CD4-positive, alpha-beta T cell treated with Interleukin-15 for 4 hours (primary cell): ENCODE results near the gene PODXL.

ENCODE experiments used
- DNase-seq: peaks from one replicate; pipeline ENCODE4 v3.0.0-alpha.2; 2020; ENCODE audit warnings: low spot score

The PODXL gene

GRCh38 chr7:131564640-131565039, 8.2 kb upstream of the PODXL start:
- DNase-seq: no peak

GRCh38 chr7:131563918-131564317, 7.5 kb upstream of the PODXL start:
- DNase-seq: no peak

GRCh38 chr7:131562941-131563340, 6.5 kb upstream of the PODXL start:
- DNase-seq: no peak

GRCh38 chr7:131560061-131560460, 3.6 kb upstream of the PODXL start:
- no peak for DNase-seq

GRCh38 chr7:131557652-131558385, 1.4 kb upstream of the PODXL start:
- DNase-seq: no peak

- no peak for DNase-seq
Measured at GRCh38 chr7:131556909-131557651, 652 bp upstream of the PODXL start.

- DNase-seq: no peak
Measured at GRCh38 chr7:131555552-131556052, 826 bp downstream of the PODXL start.

GRCh38 chr7:131554880-131555516, 1.4 kb downstream of the PODXL start:
- no peak for DNase-seq

GRCh38 chr7:131553931-131554330, 2.5 kb downstream of the PODXL start:
- no peak for DNase-seq

GRCh38 chr7:131552053-131552452, 4.4 kb downstream of the PODXL start:
- DNase-seq: no peak

- DNase-seq: no peak
Measured at GRCh38 chr7:131550846-131551245, 5.6 kb downstream of the PODXL start.

GRCh38 chr7:131548371-131548770, 8.1 kb downstream of the PODXL start:
- DNase-seq: no peak

GRCh38 chr7:131547589-131547988, 8.8 kb downstream of the PODXL start:
- DNase-seq: no peak

- DNase-seq: peak; percentile 29
Measured at GRCh38 chr7:131546583-131547141, 9.8 kb downstream of the PODXL start.

GRCh38 chr7:131546126-131546525, 10.3 kb downstream of the PODXL start:
- no peak for DNase-seq

- no peak for DNase-seq
Measured at GRCh38 chr7:131544449-131545301, 11.8 kb downstream of the PODXL start.

- no peak for DNase-seq
Measured at GRCh38 chr7:131544021-131544420, 12.4 kb downstream of the PODXL start.

- DNase-seq: no peak
Measured at GRCh38 chr7:131543298-131543697, 13.1 kb downstream of the PODXL start.

- DNase-seq: no peak
Measured at GRCh38 chr7:131540491-131541162, 15.8 kb downstream of the PODXL start.

GRCh38 chr7:131538813-131539179, 17.6 kb downstream of the PODXL start:
- no peak for DNase-seq
